ENCODE results near the gene PCNX2. TPM values are rescaled to one million over a fixed set of nuclear protein-coding genes. Genes with fewer than 3 reads are reported as not detected.

PCNX2 gene
- total RNA-seq, 1 experiment from 2014 or later = 63.4 TPM

DNA sequence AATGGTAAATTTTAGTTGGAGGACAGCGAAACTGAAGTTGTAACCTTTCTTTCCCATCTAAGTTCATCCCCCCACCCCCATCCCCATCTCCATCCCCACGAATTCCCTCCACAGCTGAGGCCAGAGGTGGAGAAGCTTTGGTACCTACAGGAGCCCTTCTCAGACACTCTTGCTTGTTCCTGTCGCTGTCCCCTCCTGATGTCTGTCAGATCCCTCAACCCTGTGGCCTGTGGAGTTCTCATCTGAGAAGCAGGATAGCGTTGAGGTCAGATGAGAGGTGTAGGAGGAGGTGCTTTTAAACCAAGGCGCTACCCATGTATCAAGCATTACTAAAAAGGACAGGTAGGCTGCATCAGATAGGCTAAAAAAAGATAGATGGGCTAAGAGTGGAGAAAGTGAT lies 344.3 kb downstream of the PCNX2 start:
- peaks cover 11% of the 10 kb centered on the region for H3K27me3 Mint-ChIP-seq (ENCODE audit: unreplicated experiment)
- peaks cover 17% of the 10 kb centered on the region for H3K36me3 Mint-ChIP-seq (ENCODE audit: insufficient read depth, unreplicated experiment)
- CTCF ChIA-PET = interaction anchor here (0.7 kb wide), 1 partner anchor 242 kb away, joined by 4 read pairs; no protein-coding TSS in a partner anchor
- peaks cover 23% of the 10 kb centered on the region for H3K4me1 Mint-ChIP-seq (ENCODE audit: low read depth, unreplicated experiment)
- H3K27ac Mint-ChIP-seq (ENCODE audit: unreplicated experiment) = peak overlapping the region; percentile 77
- DNase-seq = peak; percentile 23
- H3K9me3 Mint-ChIP-seq (ENCODE audit: low read depth, unreplicated experiment) = no peaks in the 10 kb centered on the region
- H3K4me3 Mint-ChIP-seq (ENCODE audit: low read depth, unreplicated experiment) = peak overlapping the region; percentile 91
- intact Hi-C loops (cut with micrococcal nuclease; ENCODE audit: unreplicated experiment) = loop anchor here (2.0 to 5.0 kb wide), 3 partner anchors 144 to 314 kb away; partner anchors contain the start of gene MAP10
- no TSS peak for BruUV-seq (replicated peaks)
- no peak for TF ChIP-seq CTCF (IDR thresholded peaks at IDR 0.05; ENCODE audit: unreplicated experiment)

DNA sequence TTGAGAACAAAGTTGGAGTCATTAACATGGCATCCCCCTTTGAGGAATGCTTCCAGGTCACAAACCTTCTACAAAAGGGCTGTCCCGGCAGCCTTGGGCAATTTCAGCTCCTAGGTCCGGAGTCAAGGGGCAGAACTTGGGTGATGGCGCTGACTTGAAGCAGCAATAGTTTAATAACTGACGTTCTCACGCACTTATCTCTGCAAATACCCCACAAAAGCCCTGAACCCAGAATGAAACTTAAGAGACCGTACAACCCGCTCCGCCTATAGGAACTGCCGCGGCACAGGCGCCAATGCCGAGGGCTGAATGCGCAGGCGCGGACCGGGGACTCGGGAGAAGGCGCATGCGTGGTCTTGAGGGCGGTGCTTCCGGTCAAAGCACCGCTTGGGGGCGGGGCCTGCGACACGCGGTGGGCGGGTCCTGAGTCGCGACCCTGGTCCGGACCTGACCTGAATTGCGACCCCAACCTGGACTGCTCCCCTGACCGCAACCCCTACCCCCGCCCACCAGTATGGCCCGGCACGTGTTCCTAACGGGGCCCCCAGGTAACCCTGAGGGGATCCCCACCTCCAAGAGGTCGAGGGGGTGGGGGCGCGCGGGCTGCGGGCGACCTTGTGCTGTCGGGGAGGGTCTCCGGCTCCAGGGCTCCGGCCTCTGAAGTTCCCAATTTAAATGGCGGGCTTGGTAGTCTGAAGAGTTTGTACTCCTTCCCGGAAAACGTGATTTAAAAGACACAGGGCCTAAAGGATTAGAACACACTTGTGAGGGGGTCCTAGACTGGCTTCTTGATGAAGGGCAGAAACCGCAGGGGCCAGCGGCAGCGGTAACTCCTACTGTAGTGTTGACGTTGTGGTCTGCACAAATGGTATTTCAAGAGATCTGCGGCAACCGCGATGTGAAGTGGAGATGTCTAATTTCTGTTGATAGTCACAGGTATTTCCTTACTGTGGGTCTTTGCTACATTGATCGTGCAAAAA lies 345.0 kb downstream of the PCNX2 start, which contains the start of gene NTPCR:
Gene NTPCR, plus strand, starts transcription at position 415 of the 980 bp plus-strand sequence. Its CDS starts 100 bp downstream, at position 515.
- peaks cover 11% of the 10 kb centered on the region for H3K27me3 Mint-ChIP-seq (ENCODE audit: unreplicated experiment)
- H3K4me3 Mint-ChIP-seq (ENCODE audit: low read depth, unreplicated experiment) = peak within 1 kb of the TSS; percentile 91
- H3K36me3 Mint-ChIP-seq (ENCODE audit: insufficient read depth, unreplicated experiment) = peaks cover 17% of the 10 kb centered on the region
- H3K27ac Mint-ChIP-seq (ENCODE audit: unreplicated experiment) = peak within 1 kb of the TSS; percentile 77
- intact Hi-C loops (cut with micrococcal nuclease; ENCODE audit: unreplicated experiment) = loop anchor here (2.0 to 5.0 kb wide), 3 partner anchors 143 to 314 kb away; partner anchors contain the start of gene MAP10
- no peaks in the 10 kb centered on the region for H3K9me3 Mint-ChIP-seq (ENCODE audit: low read depth, unreplicated experiment)
- H3K4me1 Mint-ChIP-seq (ENCODE audit: low read depth, unreplicated experiment) = peaks cover 23% of the 10 kb centered on the region
- DNase-seq = peak; percentile 98
- BruUV-seq (replicated peaks) = TSS peak; percentile 43
- no peak for TF ChIP-seq CTCF (IDR thresholded peaks at IDR 0.05; ENCODE audit: unreplicated experiment)
- CTCF ChIA-PET = interaction anchor here (0.7 kb wide), 1 partner anchor 241 kb away, joined by 4 read pairs; no protein-coding TSS in a partner anchor

- peaks cover 17% of the 10 kb centered on the region for H3K36me3 Mint-ChIP-seq (ENCODE audit: insufficient read depth, unreplicated experiment)
- TF ChIP-seq CTCF (IDR thresholded peaks at IDR 0.05; ENCODE audit: unreplicated experiment) = no peak
- BruUV-seq (replicated peaks) = TSS peak; percentile 71
- DNase-seq = no peak
- CTCF ChIA-PET = no interaction called here
- H3K9me3 Mint-ChIP-seq (ENCODE audit: low read depth, unreplicated experiment) = no peaks in the 10 kb centered on the region
- intact Hi-C loops (cut with micrococcal nuclease; ENCODE audit: unreplicated experiment) = loop anchor here (2.0 to 5.0 kb wide), 3 partner anchors 142 to 313 kb away; partner anchors contain the start of gene MAP10
- peak overlapping the region; percentile 77 for H3K27ac Mint-ChIP-seq (ENCODE audit: unreplicated experiment)
- peak overlapping the region; percentile 91 for H3K4me3 Mint-ChIP-seq (ENCODE audit: low read depth, unreplicated experiment)
- peaks cover 11% of the 10 kb centered on the region for H3K27me3 Mint-ChIP-seq (ENCODE audit: unreplicated experiment)
- H3K4me1 Mint-ChIP-seq (ENCODE audit: low read depth, unreplicated experiment) = peaks cover 23% of the 10 kb centered on the region
Observed at GRCh38 chr1:232949636-232950196, 345.8 kb downstream of the PCNX2 start.

DNA sequence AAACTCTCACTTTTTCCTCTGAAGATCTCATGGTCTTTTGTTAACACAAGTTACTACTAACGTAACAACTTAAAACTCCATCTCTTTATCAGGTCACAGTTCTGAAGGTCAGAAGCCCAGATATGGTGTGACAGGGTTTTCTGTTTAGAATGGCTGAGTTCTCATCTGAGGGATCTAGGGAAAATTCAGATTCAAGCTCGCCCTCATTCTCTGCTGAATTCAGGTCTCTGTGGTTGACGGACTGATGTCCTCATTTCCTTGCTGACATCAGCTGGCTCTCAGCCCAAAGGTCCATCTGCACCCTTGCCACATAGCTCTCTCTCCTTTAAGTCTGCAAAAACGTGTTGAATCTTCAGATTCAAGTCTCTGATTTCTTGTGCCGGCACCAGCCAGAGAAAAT lies 351.2 kb downstream of the PCNX2 start:
- TF ChIP-seq CTCF (IDR thresholded peaks at IDR 0.05; ENCODE audit: unreplicated experiment) = no peak
- no TSS peak for BruUV-seq (replicated peaks)
- Mint-ChIP-seq H3K9me3 (ENCODE audit: low read depth, unreplicated experiment) (no peaks in the 10 kb centered on the region), H3K36me3 (ENCODE audit: insufficient read depth, unreplicated experiment) (no peaks in the 10 kb centered on the region), H3K4me1 (ENCODE audit: low read depth, unreplicated experiment) (no peaks in the 10 kb centered on the region), H3K27me3 (ENCODE audit: unreplicated experiment) (peaks cover 21% of the 10 kb centered on the region), H3K27ac (ENCODE audit: unreplicated experiment) (no peak overlapping the region), H3K4me3 (ENCODE audit: low read depth, unreplicated experiment) (no peak overlapping the region)
- DNase-seq = no peak
- intact Hi-C loops (cut with micrococcal nuclease; ENCODE audit: unreplicated experiment) = no loop called here
- CTCF ChIA-PET = no interaction called here

All from Calu3 (cell line).